NOMO-1 treated with dmso at 0.1 percent for 144 hours (cell line): ENCODE measurements around the gene KRTAP9-9.
"Not testable (repeated sequence)": the region's sequence is repeated elsewhere in the genome, so short reads cannot be mapped to it uniquely, and the experiment has no call there.

Experiments used
- DNase-seq: peaks from one replicate; lab custom pipeline; 2025; ENCODE audit not compliant: unreplicated experiment; lab: John Stamatoyannopoulos, UW

KRTAP9-9 gene

GRCh38 chr17:41264599-41264998 is 9.4 kb downstream of the KRTAP9-9 start:
- DNase-seq = no peak

GRCh38 chr17:41265078-41265477 is 9.9 kb downstream of the KRTAP9-9 start, which contains the start of gene KRTAP9-6:
TSS of gene KRTAP9-6 (plus strand) at chr17:41265378. CDS start at chr17:41265378, 0 bp downstream.
- no peak for DNase-seq

- DNase-seq = peak; percentile 1
These were observed 12.5 kb downstream of the KRTAP9-9 start for GRCh38 chr17:41267711-41268110.

GRCh38 chr17:41271323-41271722 is 16.1 kb downstream of the KRTAP9-9 start:
- not testable (repeated sequence) for DNase-seq

- no peak for DNase-seq
These were observed 16.7 kb downstream of the KRTAP9-9 start for GRCh38 chr17:41271858-41272257.

GRCh38 chr17:41275648-41276190 is 20.5 kb downstream of the KRTAP9-9 start, which contains the start of gene KRTAP9-7:
TSS of gene KRTAP9-7 (plus strand) at chr17:41275698. CDS start at chr17:41275698, 0 bp downstream.
- DNase-seq = not testable (repeated sequence)

- DNase-seq = no peak
These were observed 23.2 kb downstream of the KRTAP9-9 start for GRCh38 chr17:41278176-41278955.

GRCh38 chr17:41284043-41284442 is 28.9 kb downstream of the KRTAP9-9 start:
- no peak for DNase-seq

GRCh38 chr17:41284546-41284945 is 29.4 kb downstream of the KRTAP9-9 start:
- no peak for DNase-seq

GRCh38 chr17:41287050-41287449 is 31.9 kb downstream of the KRTAP9-9 start:
- no peak for DNase-seq

- DNase-seq = no peak
These were observed 38.8 kb downstream of the KRTAP9-9 start for GRCh38 chr17:41294016-41294415.

- no peak for DNase-seq
These were observed 41.7 kb downstream of the KRTAP9-9 start for GRCh38 chr17:41296846-41297245.

- DNase-seq = no peak
These were observed 43.4 kb downstream of the KRTAP9-9 start for GRCh38 chr17:41298458-41299135.

GRCh38 chr17:41301204-41301790 is 46.1 kb downstream of the KRTAP9-9 start:
- DNase-seq = no peak

- no peak for DNase-seq
These were observed 47.0 kb downstream of the KRTAP9-9 start, which contains the start of gene KRTAP29-1 for GRCh38 chr17:41301916-41302901. TSS of gene KRTAP29-1 (minus strand) at chr17:41302851. CDS start at chr17:41302851, 0 bp downstream.

GRCh38 chr17:41302981-41303380 is 47.8 kb downstream of the KRTAP9-9 start:
- no peak for DNase-seq

GRCh38 chr17:41304091-41304490 is 48.9 kb downstream of the KRTAP9-9 start:
- DNase-seq = no peak
